ENCODE results near the gene CLEC2L. TPM values are rescaled to one million over a fixed set of nuclear protein-coding genes. Genes with fewer than 3 reads are reported as not detected.

The CLEC2L gene
- total and polyA plus RNA-seq, 2 of the 8 experiments (the other 6 are each of a cell fraction or from before 2014, with no cell fraction given) = 0.20 to 1.9 TPM

GRCh38 chr7:139570626-139571025 is 47.1 kb downstream of the CLEC2L start:
- no peak for FAIRE-seq
- CTCF ChIA-PET (ENCODE audit: partially characterized antibody) = interaction anchor here (0.6 to 6.3 kb wide), 15 partner anchors 9 to 136 kb away, joined by 3 to 54 read pairs (median 5); no protein-coding TSS in a partner anchor

More at GRCh38 chr7:139570626-139571025, 47.1 kb downstream of the CLEC2L start:
- Histone ChIP-seq H3K23ac (ENCODE audit: insufficient read length) (no peak overlapping the region), H4K20me1 (replicated peaks in 1 of 2; ENCODE audit: control insufficient read depth in 1 of 2, insufficient read depth in 2 of 2, low read length in 2 of 2) (no peaks in the 10 kb centered on the region), H2BK12ac (ENCODE audit: low read depth, low read length) (no peak overlapping the region), H3K23me2 (ENCODE audit: low read depth, low read length) (no peaks in the 10 kb centered on the region), H3K4me1 (replicated peaks in 1 of 4; ENCODE audit: control insufficient read depth in 3 of 4, insufficient read depth in 4 of 4, low read length in 3 of 4) (peaks cover 0 to 13% (median 3%) of the 10 kb centered on the region in 4 experiments; a peak in 3 of 7 replicates), H2BK120ac (replicated peaks; ENCODE audit: low read depth, low read length) (no peak overlapping the region), H2AFZ (ENCODE audit: low read length) (no peak overlapping the region), H2BK5ac (ENCODE audit: low read depth, low read length) (no peak overlapping the region), H2BK15ac (ENCODE audit: low read length) (no peak overlapping the region), H3K36me3 (ENCODE audit: control insufficient read depth in 2 of 4, insufficient read depth in 4 of 4, low read length in 3 of 4) (no peaks in the 10 kb centered on the region; a peak in 1 of 8 replicates), H3K18ac (ENCODE audit: extremely low read depth, low read length) (no peak overlapping the region), H3K27me3 (replicated peaks in 1 of 4; ENCODE audit: control insufficient read depth in 3 of 4, extremely low read depth in 1 of 4, insufficient read depth in 3 of 4, low read length in 3 of 4) (no peaks in the 10 kb centered on the region), H3K79me2 (ENCODE audit: control insufficient read depth in 1 of 2, insufficient read depth in 2 of 2, low read length in 2 of 2) (no peaks in the 10 kb centered on the region), H3K14ac (ENCODE audit: insufficient read length) (no peak overlapping the region), H3K9ac (replicated peaks in 1 of 4; ENCODE audit: extremely low read depth in 1 of 4, low read depth in 3 of 4, low read length in 3 of 4) (no peak overlapping the region), H3K79me1 (ENCODE audit: low read depth, low read length) (no peaks in the 10 kb centered on the region), H2AK5ac (ENCODE audit: low read depth, low read length) (no peak overlapping the region), H4K8ac (ENCODE audit: extremely low read depth, insufficient read depth, low read length) (no peak overlapping the region), H3K9me3 (ENCODE audit: insufficient read depth in 2 of 2, low read depth in 1 of 2, low read length in 1 of 2) (no peaks in the 10 kb centered on the region), H3K4me3 (ENCODE audit: extremely low read depth in 1 of 4, insufficient read depth in 2 of 4, low read depth in 3 of 4, low read length in 4 of 4) (no peak overlapping the region), H3K27ac (ENCODE audit: low read depth, low read length) (no peak overlapping the region), H3K56ac (replicated peaks; ENCODE audit: insufficient read length, low read depth, low read length) (no peak overlapping the region), H2BK20ac (ENCODE audit: low read length) (no peak overlapping the region), H3K4me2 (ENCODE audit: insufficient read depth in 1 of 2, low read depth in 2 of 2, low read length in 2 of 2) (no peak overlapping the region), H4K91ac (replicated peaks; ENCODE audit: insufficient read length, low read length) (no peak overlapping the region), H4K5ac (ENCODE audit: insufficient read length, low read depth, low read length) (no peak overlapping the region), H3K4ac (replicated peaks; ENCODE audit: insufficient read length, low read depth, low read length) (no peak overlapping the region)
- TF ChIP-seq BACH1 (IDR thresholded peaks at IDR 0.05; ENCODE audit: low read length) = no peak
- TF ChIP-seq CHD2 (IDR thresholded peaks at IDR 0.05; ENCODE audit: low read length) = no peak
- TF ChIP-seq TCF12 (IDR thresholded peaks at IDR 0.05; ENCODE audit: low read depth, low read length) = no peak
- TF ChIP-seq YY1 (IDR thresholded peaks at IDR 0.05; ENCODE audit: low read depth, low read length) = no peak
- TF ChIP-seq MAFK (IDR thresholded peaks at IDR 0.05; ENCODE audit: low read depth, low read length) = no peak
- no peak for TF ChIP-seq NANOG (IDR thresholded peaks at IDR 0.05; ENCODE audit: insufficient read depth, low read depth, low read length, poor library complexity, severe bottlenecking)
- no peak for TF ChIP-seq RAD21 (IDR thresholded peaks at IDR 0.05 in 1 of 2, conservative IDR thresholded peaks at IDR 0.05 in 1 of 2; ENCODE audit: low read depth in 2 of 2, low read length in 2 of 2)
- TF ChIP-seq ASH2L (IDR thresholded peaks at IDR 0.05; ENCODE audit: low read length) = no peak
- TF ChIP-seq SP2 (IDR thresholded peaks at IDR 0.05; ENCODE audit: low read length) = no peak
- TF ChIP-seq MAX (IDR thresholded peaks at IDR 0.05) = no peak
- no peak for TF ChIP-seq EP300 (IDR thresholded peaks at IDR 0.05; ENCODE audit: borderline replicate concordance in 1 of 2, low read depth in 2 of 2, low read length in 2 of 2)
- no peak for TF ChIP-seq KDM1A (IDR thresholded peaks at IDR 0.05; ENCODE audit: borderline replicate concordance, low read length)
- TF ChIP-seq RFX5 (IDR thresholded peaks at IDR 0.05; ENCODE audit: borderline replicate concordance, low read depth, low read length) = no peak
- WGBS, 2 experiments (ENCODE audit: extremely low coverage in 1 of 2, insufficient coverage in 1 of 2, insufficient read length in 1 of 2, insufficient replicate concordance in 2 of 2, low coverage in 1 of 2, low lambda C conversion rate in 2 of 2, missing lambda C conversion rate in 1 of 2) = 91% methylated on average over 5 of the region's 5 CpGs; no CpG with 5 or more reads in 1 of the 2 experiments
- POLR2A ChIA-PET (ENCODE audit: partially characterized antibody) = no interaction called here
- no peak for DNase-seq (ENCODE audit: low read depth in 1 of 2, low spot score in 2 of 2)

All from H1 (cell line).